Lung (tissue), 12 donors: Measurements from ENCODE around the gene KLHL29. TPM values are rescaled to one million over a fixed set of nuclear protein-coding genes. Genes with fewer than 3 reads are reported as not detected.

Experiments used
- ATAC-seq: fragments of 200-7000 bp; cut with Tn5 transposase; one replicate; pipeline ENCODE4 v1.9.1; 2020; ENCODE audit warnings: moderate number of reproducible peaks; ENCODE audit not compliant: insufficient read depth, low FRiP score
- DNase-seq, 3 donors: peaks; one replicate each; pipeline ENCODE4 v3.0.0-alpha.2; 2013 to 2017
- H3K27ac ChIP-seq, 2 donors: one replicate each; pipeline ENCODE4 v1.5.1; 2013; ENCODE audit warnings: mild to moderate bottlenecking in 2 of 2, moderate library complexity in 2 of 2, control low read depth in 1 of 2, inconsistent platforms in 1 of 2, low read depth in 1 of 2, low read length in 1 of 2
- H3K27me3 ChIP-seq, 3 donors: one replicate each; pipeline ENCODE4 v1.5.1; 2013; ENCODE audit warnings: low read length in 2 of 3; ENCODE audit not compliant: control insufficient read depth in 3 of 3, insufficient read depth in 3 of 3
- H3K36me3 ChIP-seq, 4 donors: one replicate each; pipeline ENCODE4 v1.5.1; 2013; ENCODE audit warnings: low read length in 4 of 4, mild to moderate bottlenecking in 1 of 4, moderate library complexity in 1 of 4; ENCODE audit not compliant: control insufficient read depth in 4 of 4, insufficient read depth in 4 of 4
- H3K4me1 ChIP-seq, 5 donors: one replicate each; pipeline ENCODE4 v1.5.1; 2013; ENCODE audit warnings: low read length in 5 of 5, mild to moderate bottlenecking in 2 of 5, moderate library complexity in 1 of 5; ENCODE audit not compliant: control insufficient read depth in 5 of 5, insufficient read depth in 5 of 5
- H3K4me3 ChIP-seq: one replicate; pipeline ENCODE4 v1.5.1; 2013; ENCODE audit warnings: mild to moderate bottlenecking, control low read depth, moderate library complexity
- H3K9ac ChIP-seq, 2 donors: one replicate each; pipeline ENCODE4 v1.5.1; 2013; ENCODE audit warnings: low read length in 2 of 2, control low read depth in 1 of 2; ENCODE audit not compliant: insufficient read depth in 1 of 2
- H3K9me3 ChIP-seq, 4 donors: one replicate each; pipeline ENCODE4 v1.5.1; 2013; ENCODE audit warnings: low read length in 3 of 4, mild to moderate bottlenecking in 1 of 4, moderate library complexity in 1 of 4; ENCODE audit not compliant: control insufficient read depth in 4 of 4, insufficient read depth in 3 of 4
- WGBS, 2 donors: extraction: QIAGEN DNeasy Blood & Tissue Kit; methylation state at CpG; one replicate each; pipeline ENCODE4 v1.1.7; 2013; 5-methylcytosine and 5-hydroxymethylcytosine counted together
- polyA plus RNA-seq, 2 donors: library from polyadenylated mRNA; stranded (reverse); fragments of 200-250 nt; gene quantifications; one replicate each; pipeline ENCODE4 v1.2.1, GENCODE V29; 2013
- total RNA-seq, 2 donors: library from RNA; depleted of rRNA in 1 of 2; stranded (reverse); fragments of >200 nt in 1 of 2; gene quantifications; one replicate each; pipeline ENCODE4 v1.2.1, GENCODE V29; 2014 to 2021
- TF ChIP-seq, protein P1 (sequence below): IDR thresholded peaks from 2 replicates; pipeline ENCODE4 v1.5.1; 2012; ENCODE audit warnings: mild to moderate bottlenecking; ENCODE audit errors: control extremely low read depth, extremely low read depth
- donor health status: control.
- donor health status: control.
- donor health status: Bipolar disorder and iron deficiency.
- donor health status: healthy.
- donor health status: DM: yes; HTN: yes; CAD: no.

The KLHL29 gene
- total and polyA plus RNA-seq, 4 donors, result 2.7 to 16.2 (median 3.5) TPM

DNA sequence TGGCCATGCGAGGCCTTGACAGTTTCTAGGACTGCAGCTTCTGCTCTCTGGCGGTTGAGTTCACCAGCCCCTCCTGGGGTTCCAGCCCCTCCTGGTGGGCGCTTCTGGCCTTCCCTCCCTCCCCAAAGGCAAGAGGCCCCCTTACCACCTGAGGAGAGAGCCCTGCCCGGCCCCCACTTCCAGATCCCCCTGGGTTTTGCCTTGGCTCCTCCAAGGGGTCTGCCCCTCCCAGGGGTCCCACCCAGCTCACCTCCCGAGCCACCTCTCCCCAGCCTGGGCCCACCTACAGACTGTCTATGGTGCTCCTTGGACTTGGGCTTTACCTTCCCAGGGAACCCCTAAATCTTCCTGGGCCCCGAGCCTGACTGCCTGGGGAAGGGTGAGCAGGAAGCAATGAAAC, 277.5 kb downstream of the KLHL29 start:
- peaks cover 0 to 5% (median 0%) of the 10 kb centered on the region in 3 donors for H3K27me3 ChIP-seq
- H3K4me3 ChIP-seq, result no peak overlapping the region
- DNase-seq (no peak), ATAC-seq (no peak)
- H3K27ac ChIP-seq, result no peak overlapping the region
- TF ChIP-seq, protein P1, sequence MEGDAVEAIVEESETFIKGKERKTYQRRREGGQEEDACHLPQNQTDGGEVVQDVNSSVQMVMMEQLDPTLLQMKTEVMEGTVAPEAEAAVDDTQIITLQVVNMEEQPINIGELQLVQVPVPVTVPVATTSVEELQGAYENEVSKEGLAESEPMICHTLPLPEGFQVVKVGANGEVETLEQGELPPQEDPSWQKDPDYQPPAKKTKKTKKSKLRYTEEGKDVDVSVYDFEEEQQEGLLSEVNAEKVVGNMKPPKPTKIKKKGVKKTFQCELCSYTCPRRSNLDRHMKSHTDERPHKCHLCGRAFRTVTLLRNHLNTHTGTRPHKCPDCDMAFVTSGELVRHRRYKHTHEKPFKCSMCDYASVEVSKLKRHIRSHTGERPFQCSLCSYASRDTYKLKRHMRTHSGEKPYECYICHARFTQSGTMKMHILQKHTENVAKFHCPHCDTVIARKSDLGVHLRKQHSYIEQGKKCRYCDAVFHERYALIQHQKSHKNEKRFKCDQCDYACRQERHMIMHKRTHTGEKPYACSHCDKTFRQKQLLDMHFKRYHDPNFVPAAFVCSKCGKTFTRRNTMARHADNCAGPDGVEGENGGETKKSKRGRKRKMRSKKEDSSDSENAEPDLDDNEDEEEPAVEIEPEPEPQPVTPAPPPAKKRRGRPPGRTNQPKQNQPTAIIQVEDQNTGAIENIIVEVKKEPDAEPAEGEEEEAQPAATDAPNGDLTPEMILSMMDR, result no peak
- H3K4me1 ChIP-seq, result peaks cover 0 to 15% (median 5%) of the 10 kb centered on the region in 5 donors
- no peaks in the 10 kb centered on the region for H3K9me3 ChIP-seq
- H3K9ac ChIP-seq, result no peak overlapping the region
- WGBS, 2 donors, result 70 to 75% methylated on average over 6 of the region's 6 CpGs
- H3K36me3 ChIP-seq, result no peaks in the 10 kb centered on the region

DNA sequence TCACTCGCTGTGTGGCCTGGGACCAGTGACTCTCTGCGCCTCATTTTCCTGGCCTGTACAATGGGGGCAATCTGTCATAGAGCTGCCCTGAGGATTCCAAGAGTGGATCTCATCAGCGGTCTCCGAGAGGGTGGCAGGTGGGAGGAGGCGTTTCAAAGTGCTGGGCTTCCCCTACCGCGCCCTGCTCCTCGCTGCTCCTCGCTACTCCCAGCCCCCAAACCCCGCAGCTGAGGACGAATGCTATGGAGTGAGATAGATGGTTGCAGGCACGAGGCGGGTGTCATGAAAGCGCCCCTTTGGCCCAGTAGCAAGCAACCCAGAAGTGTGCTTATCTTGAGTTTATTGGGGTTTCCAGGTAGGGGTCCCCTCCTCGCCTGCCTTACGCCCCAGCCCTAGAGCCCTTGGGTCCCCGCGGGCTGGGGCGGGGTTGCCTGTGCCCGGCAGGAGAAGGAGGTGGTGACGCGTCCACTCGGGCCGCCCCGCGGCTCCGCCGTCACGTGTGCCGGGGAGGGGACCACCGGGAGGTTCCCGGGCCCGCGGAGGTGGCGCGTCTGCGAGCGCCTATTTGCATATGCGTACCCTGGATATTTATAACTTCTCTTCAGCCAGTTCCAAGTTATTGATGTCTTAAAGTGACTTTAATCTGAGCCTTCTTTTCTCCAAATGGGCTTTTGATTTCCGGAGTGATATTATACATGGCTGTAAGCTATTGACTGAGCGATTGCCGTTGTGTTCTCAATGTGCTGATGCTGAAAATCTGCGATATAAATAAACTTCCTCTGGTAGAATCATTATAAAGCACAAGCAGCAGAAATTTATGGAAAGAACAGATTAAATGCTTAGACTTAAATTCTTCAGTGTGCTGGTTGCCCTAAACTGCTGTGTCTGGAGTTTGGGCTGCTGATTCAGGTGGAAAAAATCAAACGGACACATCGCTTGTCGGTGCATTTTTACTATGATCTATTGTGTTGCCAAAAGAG, 278.3 kb downstream of the KLHL29 start:
- TF ChIP-seq, protein P1, result no peak
- ATAC-seq, result no peak
- Histone ChIP-seq H3K27ac (no peak overlapping the region), H3K4me1 (peaks cover 0 to 15% (median 5%) of the 10 kb centered on the region in 5 donors), H3K9ac (peak overlapping the region in 1 of 2 donors; percentile 33), H3K9me3 (no peaks in the 10 kb centered on the region), H3K27me3 (peaks cover 0 to 5% (median 0%) of the 10 kb centered on the region in 3 donors), H3K36me3 (no peaks in the 10 kb centered on the region), H3K4me3 (no peak overlapping the region)
- DNase-seq, result peak; percentile 57 to 67 (median 65)
- WGBS, 2 donors, result 27 to 29% methylated on average over 45 to 46 of the region's 46 CpGs

DNA sequence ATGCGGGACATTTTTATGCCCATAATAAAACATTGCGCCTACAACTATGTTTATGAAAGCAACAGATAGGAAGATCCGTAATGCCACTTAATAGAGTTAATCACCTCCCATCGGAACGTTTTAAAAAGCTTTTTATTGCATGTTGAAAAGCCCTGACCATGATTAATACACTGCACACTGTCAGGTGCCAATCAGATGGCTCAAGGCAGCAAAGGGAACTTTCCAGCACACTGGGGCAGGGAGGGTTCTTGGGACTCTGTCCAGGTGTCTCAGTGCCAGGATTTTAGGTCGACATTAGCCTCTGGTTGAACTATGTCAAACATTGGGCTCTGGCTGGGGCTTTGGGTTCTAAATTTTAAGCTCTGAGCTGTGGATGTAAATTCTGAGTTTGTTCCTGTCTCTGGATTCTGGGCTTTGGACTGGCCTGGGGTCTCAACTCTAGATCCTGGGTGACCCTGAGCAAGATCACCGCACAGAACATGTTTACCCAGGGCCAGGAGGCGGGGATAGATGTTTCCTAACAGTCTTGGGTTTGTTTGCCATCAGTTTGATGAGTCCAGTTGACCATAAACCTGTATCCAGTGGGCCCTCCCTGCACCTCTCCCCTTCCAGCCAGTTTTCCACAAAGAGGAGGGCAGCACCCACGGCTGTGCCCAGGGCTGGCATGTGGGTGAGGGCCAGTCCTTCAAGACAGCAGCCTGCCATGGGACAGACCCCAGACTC, 279.2 kb downstream of the KLHL29 start:
- TF ChIP-seq, protein P1, result no peak
- ATAC-seq, result no peak

More for the DNA sequence above, 279.2 kb downstream of the KLHL29 start:
- DNase-seq, result no peak
- peaks cover 0 to 17% (median 5%) of the 10 kb centered on the region in 5 donors for H3K4me1 ChIP-seq
- H3K9ac ChIP-seq, result no peak overlapping the region
- peaks cover 0 to 5% (median 0%) of the 10 kb centered on the region in 3 donors for H3K27me3 ChIP-seq
- H3K27ac ChIP-seq, result no peak overlapping the region
- H3K9me3 ChIP-seq, result no peaks in the 10 kb centered on the region
- H3K4me3 ChIP-seq, result no peak overlapping the region
- 79 to 83% methylated on average over 9 of the region's 9 CpGs for WGBS, 2 donors
- no peaks in the 10 kb centered on the region for H3K36me3 ChIP-seq
